Transverse colon (tissue), 4 donors: ENCODE data around the gene C11orf91. TPM values are rescaled to one million over a fixed set of nuclear protein-coding genes. Genes with fewer than 3 reads are reported as not detected.

Source experiments
- DNase-seq: peaks from one replicate; pipeline ENCODE4 v3.0.0-alpha.2; 2019
- H3K27ac ChIP-seq, 4 donors: fragments of 200-600 bp; sonication (generic); 2 replicates each; pipeline ENCODE4 v1.5.1; 2016 to 2018; ENCODE audit warnings: inconsistent platforms in 4 of 4
- H3K27me3 ChIP-seq: fragments of 200-600 bp; sonication (generic); 2 replicates; pipeline ENCODE4 v1.5.1; 2017; ENCODE audit warnings: inconsistent platforms
- H3K36me3 ChIP-seq, 4 donors: fragments of 200-600 bp; sonication (generic); 2 replicates each; pipeline ENCODE4 v1.5.1; 2017 to 2019; ENCODE audit warnings: inconsistent platforms in 4 of 4
- H3K4me1 ChIP-seq, 4 donors: fragments of 200-600 bp; sonication (generic); 2 replicates each; pipeline ENCODE4 v1.5.1; 2017 to 2020; ENCODE audit warnings: inconsistent platforms in 4 of 4
- H3K4me3 ChIP-seq, 4 donors: fragments of 200-600 bp; sonication (generic); 1 replicate in 1 of 4; 2 replicates in 3 of 4; pipeline versions ENCODE4 v1.5.1 to v1.6.1; 2017 to 2019; ENCODE audit warnings: inconsistent platforms in 4 of 4
- H3K9me3 ChIP-seq, 2 donors: fragments of 200-600 bp; sonication (generic); 2 replicates each; pipeline ENCODE4 v1.5.1; 2017 to 2019; ENCODE audit warnings: inconsistent platforms in 2 of 2
- CTCF ChIP-seq, 5 experiments: fragments of 200-600 bp in 3 of 5; fragments of 450-650 bp in 2 of 5; sonication (generic) in 3 of 5; IDR thresholded peaks; 1 replicate in 2 of 5; 2 replicates in 3 of 5; pipeline ENCODE4 v1.5.1; 2016 to 2017; ENCODE audit warnings: antibody characterized with exemption in 5 of 5, inconsistent platforms in 3 of 5, mild to moderate bottlenecking in 2 of 5, moderate library complexity in 1 of 5
- EP300 ChIP-seq: sonication (generic); formaldehyde crosslinking; IDR thresholded peaks from one replicate; pipeline ENCODE4 v1.6.1; 2017; ENCODE audit warnings: antibody characterized with exemption, low read depth
- POLR2A ChIP-seq: fragments of 450-650 bp; IDR thresholded peaks from one replicate; pipeline ENCODE4 v1.6.1; 2016; ENCODE audit warnings: antibody characterized with exemption, mild to moderate bottlenecking, moderate library complexity
- POLR2AphosphoS5 ChIP-seq, 3 donors: sonication (generic); formaldehyde crosslinking; IDR thresholded peaks; one replicate each; pipeline ENCODE4 v1.6.1; 2016; ENCODE audit warnings: antibody characterized with exemption in 3 of 3
- WGBS, 2 donors: methylation state at CpG; one replicate each; pipeline ENCODE4 v1.1.5; 2018; ENCODE audit warnings: low coverage in 1 of 2; 5-methylcytosine and 5-hydroxymethylcytosine counted together
- in situ Hi-C, 4 donors: fragments of 200-750 bp; cut with MboI; loops; one replicate each; pipeline versions ENCODE4 v1.15.0 to v1.15.1; 2017; ENCODE audit warnings: low sequenced_read_pairs in 3 of 4, low pct_ligation_motif_present in 1 of 4, low pct_unique_long_range_greater_than_20kb in 1 of 4
- intact Hi-C: fragments of 100-400 bp; cut with DNase I; formaldehyde crosslinking; loops from one replicate; pipeline ENCODE4 v1.15.1; 2023; ENCODE audit warnings: low total_unique reads
- total RNA-seq, 4 donors: library from RNA; depleted of rRNA; stranded (reverse); fragments of >200 nt; gene quantifications; one replicate each; pipeline ENCODE4 v1.1.0, GENCODE V29; 2016

C11orf91 gene
- total RNA-seq, 4 donors from 2014 or later, result not detected

- peak overlapping the region; percentile 52 to 74 (median 62) for H3K27ac ChIP-seq
- in situ Hi-C loops, result no loop called here
Measured at GRCh38 chr11:33721984-33722383, 21.4 kb upstream of the C11orf91 start.

GRCh38 chr11:33721426-33721825, 20.8 kb upstream of the C11orf91 start:
- TF ChIP-seq POLR2AphosphoS5 (IDR thresholded peaks at IDR 0.05) (no peak), POLR2A (no peak), EP300 (no peak)
- intact Hi-C loops, result no loop called here
- peaks cover 18 to 53% (median 23%) of the 10 kb centered on the region in 4 donors for H3K4me1 ChIP-seq
- H3K9me3 ChIP-seq, result no peaks in the 10 kb centered on the region
- H3K4me3 ChIP-seq, result no peak overlapping the region
- peak overlapping the region; percentile 52 to 74 (median 62) for H3K27ac ChIP-seq
- peaks cover 0 to 29% (median 13%) of the 10 kb centered on the region in 4 donors for H3K36me3 ChIP-seq
- in situ Hi-C loops, result no loop called here
- no peak for DNase-seq
- WGBS, 2 donors, result 59% methylated on average over 1 of the region's 1 CpG; no CpG with 5 or more reads in 1 of the 2 donors
- no peaks in the 10 kb centered on the region for H3K27me3 ChIP-seq

More at GRCh38 chr11:33721984-33722383, 21.4 kb upstream of the C11orf91 start:
- H3K9me3 ChIP-seq, result no peaks in the 10 kb centered on the region
- no peak overlapping the region for H3K4me3 ChIP-seq
- H3K4me1 ChIP-seq, result peaks cover 18 to 48% (median 22%) of the 10 kb centered on the region in 4 donors
- H3K27me3 ChIP-seq, result no peaks in the 10 kb centered on the region
- intact Hi-C loops, result no loop called here
- H3K36me3 ChIP-seq, result peaks cover 0 to 25% (median 12%) of the 10 kb centered on the region in 4 donors
- DNase-seq, result no peak
- TF ChIP-seq POLR2A, result no peak
- TF ChIP-seq CTCF (IDR thresholded peaks at IDR 0.05), result no peak
- TF ChIP-seq POLR2AphosphoS5 (IDR thresholded peaks at IDR 0.05), result no peak
- no peak for TF ChIP-seq EP300
- WGBS, 2 donors, result 89% methylated on average over 4 of the region's 5 CpGs; no CpG with 5 or more reads in 1 of the 2 donors

GRCh38 chr11:33719587-33719986, 19.0 kb upstream of the C11orf91 start:
- Histone ChIP-seq H3K36me3 (peaks cover 0 to 29% (median 13%) of the 10 kb centered on the region in 4 donors), H3K4me1 (peaks cover 18 to 59% (median 32%) of the 10 kb centered on the region in 4 donors), H3K9me3 (no peaks in the 10 kb centered on the region), H3K27ac (no peak overlapping the region), H3K4me3 (no peak overlapping the region), H3K27me3 (no peaks in the 10 kb centered on the region)
- in situ Hi-C loops, result no loop called here
- DNase-seq, result no peak
- intact Hi-C loops, result no loop called here
- WGBS, 2 donors, result 81 to 100% methylated on average over 3 to 5 of the region's 5 CpGs
- no peak for TF ChIP-seq POLR2A
- no peak for TF ChIP-seq CTCF (IDR thresholded peaks at IDR 0.05)
- no peak for TF ChIP-seq POLR2AphosphoS5 (IDR thresholded peaks at IDR 0.05)
- no peak for TF ChIP-seq EP300

GRCh38 chr11:33718440-33718839, 17.8 kb upstream of the C11orf91 start:
- intact Hi-C loops (no loop called here), in situ Hi-C loops (no loop called here)
- TF ChIP-seq EP300, result no peak
- no peak for TF ChIP-seq POLR2AphosphoS5 (IDR thresholded peaks at IDR 0.05)
- no peak for TF ChIP-seq CTCF (IDR thresholded peaks at IDR 0.05)
- no peak for TF ChIP-seq POLR2A
- Histone ChIP-seq H3K27ac (no peak overlapping the region), H3K36me3 (peaks cover 0 to 29% (median 13%) of the 10 kb centered on the region in 4 donors), H3K4me1 (peaks cover 11 to 51% (median 31%) of the 10 kb centered on the region in 4 donors), H3K4me3 (no peak overlapping the region), H3K27me3 (no peaks in the 10 kb centered on the region), H3K9me3 (no peaks in the 10 kb centered on the region)
- 76% methylated on average over 2 of the region's 2 CpGs; no CpG with 5 or more reads in 1 of the 2 donors for WGBS, 2 donors
- no peak for DNase-seq

GRCh38 chr11:33716243-33716642, 15.6 kb upstream of the C11orf91 start:
- Histone ChIP-seq H3K27ac (peak overlapping the region; percentile 4 to 26 (median 18)), H3K4me3 (no peak overlapping the region), H3K27me3 (no peaks in the 10 kb centered on the region), H3K4me1 (peaks cover 0 to 34% (median 22%) of the 10 kb centered on the region in 4 donors), H3K36me3 (peaks cover 0 to 33% (median 14%) of the 10 kb centered on the region in 4 donors), H3K9me3 (no peaks in the 10 kb centered on the region)
- 56% methylated on average over 2 of the region's 2 CpGs; no CpG with 5 or more reads in 1 of the 2 donors for WGBS, 2 donors
- in situ Hi-C loops, result no loop called here
- intact Hi-C loops, result no loop called here
- TF ChIP-seq POLR2AphosphoS5 (IDR thresholded peaks at IDR 0.05) (no peak), CTCF (IDR thresholded peaks at IDR 0.05) (peak in 1 of 5 experiments; percentile 24)
- no peak for DNase-seq
